Measurements from ENCODE around the gene MEOX2.

The MEOX2 gene

DNA sequence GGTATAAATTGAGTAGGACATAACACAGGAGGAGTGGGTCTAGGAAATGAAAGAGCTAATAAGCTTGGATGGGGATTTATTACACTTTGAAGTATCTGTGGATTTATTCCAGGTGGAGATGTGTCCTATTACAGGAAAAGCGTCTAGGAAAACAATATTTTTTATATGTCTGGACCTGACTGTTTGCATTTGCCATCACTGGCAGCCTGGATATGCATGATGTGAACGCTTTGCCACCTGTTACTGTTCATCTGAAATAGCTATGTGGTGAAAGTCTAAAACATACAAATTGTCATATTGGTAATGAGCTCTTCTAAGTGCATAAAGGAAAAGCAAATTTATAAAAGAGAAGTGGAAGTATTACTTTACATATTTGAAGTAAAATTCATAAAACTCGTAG is 93.1 kb downstream of the MEOX2 start:
- Histone ChIP-seq H3K4me1 (ENCODE audit: control insufficient read depth, insufficient read depth, low read length) (no peaks in the 10 kb centered on the region), H3K9ac (ENCODE audit: low read depth, low read length) (no peak overlapping the region), H3K27me3 (ENCODE audit: control insufficient read depth, insufficient read depth, low read length) (no peaks in the 10 kb centered on the region), H3K36me3 (ENCODE audit: control insufficient read depth, insufficient read depth, low read length) (no peaks in the 10 kb centered on the region), H3K9me3 (ENCODE audit: control insufficient read depth, insufficient read depth, low read length) (no peaks in the 10 kb centered on the region), H3K27ac (ENCODE audit: low read depth, low read length) (no peak overlapping the region), H3K4me3 (ENCODE audit: low read depth, low read length) (no peak overlapping the region)

DNA sequence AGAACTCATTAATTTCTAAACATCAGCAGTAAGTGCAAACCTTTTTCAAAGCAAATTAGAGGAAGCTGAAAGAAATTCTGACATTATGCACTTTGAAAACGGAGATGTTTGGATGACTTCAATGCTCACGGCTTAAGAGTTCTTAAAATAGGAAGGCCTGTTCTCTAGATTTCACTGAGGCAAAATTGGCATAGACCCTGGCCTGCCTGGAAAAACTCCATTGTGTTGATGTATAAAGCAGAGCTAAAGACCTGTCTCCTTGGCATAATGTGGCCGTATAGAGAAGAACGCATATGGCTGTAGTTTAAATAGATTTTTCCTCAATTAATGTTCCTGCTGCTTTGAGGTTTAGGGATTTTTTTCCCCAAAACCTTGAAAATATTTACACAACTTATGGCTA is 100.2 kb downstream of the MEOX2 start:
- no peak overlapping the region for H3K27ac ChIP-seq (ENCODE audit: low read depth, low read length)
- no peaks in the 10 kb centered on the region for H3K4me1 ChIP-seq (ENCODE audit: control insufficient read depth, insufficient read depth, low read length)
- H3K9me3 ChIP-seq (ENCODE audit: control insufficient read depth, insufficient read depth, low read length), result peaks cover 23% of the 10 kb centered on the region
- no peak overlapping the region for H3K9ac ChIP-seq (ENCODE audit: low read depth, low read length)
- no peak overlapping the region for H3K4me3 ChIP-seq (ENCODE audit: low read depth, low read length)
- H3K27me3 ChIP-seq (ENCODE audit: control insufficient read depth, insufficient read depth, low read length), result no peaks in the 10 kb centered on the region
- H3K36me3 ChIP-seq (ENCODE audit: control insufficient read depth, insufficient read depth, low read length), result no peaks in the 10 kb centered on the region

DNA sequence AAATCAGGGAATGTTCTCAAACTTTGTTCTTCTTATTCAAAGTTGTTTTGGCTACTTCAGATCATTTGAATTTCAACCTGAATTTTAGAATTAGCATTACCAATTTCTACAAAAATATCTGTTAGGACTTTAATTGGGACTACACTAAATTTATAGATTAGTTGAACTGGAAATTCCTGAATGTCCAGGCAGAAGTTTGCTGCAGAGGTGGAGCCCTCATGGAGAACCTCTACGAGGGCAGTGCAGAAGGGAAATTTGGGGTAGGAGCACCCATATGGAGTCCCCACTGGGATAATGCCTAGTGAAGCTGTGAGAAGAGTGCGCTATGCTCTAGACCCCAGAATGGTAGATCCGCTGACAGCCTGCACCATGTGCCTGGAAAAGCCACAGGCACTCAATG is 101.9 kb downstream of the MEOX2 start:
- no peak overlapping the region for H3K4me3 ChIP-seq (ENCODE audit: low read depth, low read length)
- no peak overlapping the region for H3K9ac ChIP-seq (ENCODE audit: low read depth, low read length)
- H3K27me3 ChIP-seq (ENCODE audit: control insufficient read depth, insufficient read depth, low read length), result no peaks in the 10 kb centered on the region

DNA sequence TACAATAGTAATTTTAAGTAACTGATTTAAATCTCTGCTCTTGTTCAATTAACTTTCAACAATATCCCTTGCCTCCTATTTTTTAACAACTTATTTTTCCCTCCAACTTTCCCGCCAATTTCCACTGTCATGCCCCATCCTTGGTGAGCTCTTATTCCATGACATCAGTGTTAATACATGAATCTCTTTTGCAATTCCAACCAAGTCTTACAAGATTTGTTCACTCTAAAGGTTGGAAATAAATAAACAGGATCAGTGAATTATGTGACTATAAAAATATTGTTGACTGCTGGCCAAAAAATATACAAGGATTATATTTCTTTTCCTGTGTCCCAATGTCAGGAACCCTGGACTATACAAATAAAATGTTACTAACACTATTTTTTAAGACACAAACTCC is 103.7 kb downstream of the MEOX2 start:
- H3K4me1 ChIP-seq (ENCODE audit: control insufficient read depth, insufficient read depth, low read length), result no peaks in the 10 kb centered on the region
- peaks cover 23% of the 10 kb centered on the region for H3K9me3 ChIP-seq (ENCODE audit: control insufficient read depth, insufficient read depth, low read length)
- no peaks in the 10 kb centered on the region for H3K36me3 ChIP-seq (ENCODE audit: control insufficient read depth, insufficient read depth, low read length)
- no peak overlapping the region for H3K27ac ChIP-seq (ENCODE audit: low read depth, low read length)
- no peaks in the 10 kb centered on the region for H3K27me3 ChIP-seq (ENCODE audit: control insufficient read depth, insufficient read depth, low read length)
- H3K9ac ChIP-seq (ENCODE audit: low read depth, low read length), result no peak overlapping the region
- no peak overlapping the region for H3K4me3 ChIP-seq (ENCODE audit: low read depth, low read length)

More for the DNA sequence above, 101.9 kb downstream of the MEOX2 start:
- Histone ChIP-seq H3K36me3 (ENCODE audit: control insufficient read depth, insufficient read depth, low read length) (no peaks in the 10 kb centered on the region), H3K4me1 (ENCODE audit: control insufficient read depth, insufficient read depth, low read length) (no peaks in the 10 kb centered on the region), H3K9me3 (ENCODE audit: control insufficient read depth, insufficient read depth, low read length) (peaks cover 23% of the 10 kb centered on the region), H3K27ac (ENCODE audit: low read depth, low read length) (no peak overlapping the region)

DNA sequence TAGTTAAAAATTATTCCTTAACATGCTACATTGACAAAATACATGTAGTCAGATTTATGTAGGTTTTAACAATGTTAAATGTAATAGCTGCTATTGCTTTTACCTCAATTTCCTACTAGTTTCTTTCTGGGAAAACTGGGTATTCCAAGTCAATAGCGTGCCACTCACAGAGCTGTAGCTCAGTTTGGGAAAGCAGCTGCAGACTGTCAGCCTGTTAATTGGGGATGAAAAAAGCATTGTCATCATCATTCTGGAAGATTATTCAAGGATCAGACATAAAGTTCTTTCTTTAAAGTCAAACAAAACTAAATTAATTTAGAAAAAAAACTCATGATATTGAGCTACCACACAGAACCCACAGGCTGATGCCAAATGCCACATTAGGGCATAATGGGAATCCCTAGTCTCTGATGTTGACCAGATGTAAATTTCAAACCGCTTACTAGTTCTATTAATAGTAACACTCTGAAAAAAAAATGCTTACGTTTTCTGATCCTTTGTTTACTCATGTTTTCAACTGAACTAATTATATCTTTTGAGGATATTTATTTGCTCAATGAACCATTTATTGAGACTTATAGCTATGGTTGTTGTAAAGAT is 105.0 kb downstream of the MEOX2 start:
- Histone ChIP-seq H3K27me3 (ENCODE audit: control insufficient read depth, insufficient read depth, low read length) (no peaks in the 10 kb centered on the region), H3K36me3 (ENCODE audit: control insufficient read depth, insufficient read depth, low read length) (no peaks in the 10 kb centered on the region), H3K9ac (ENCODE audit: low read depth, low read length) (no peak overlapping the region), H3K9me3 (ENCODE audit: control insufficient read depth, insufficient read depth, low read length) (peaks cover 22% of the 10 kb centered on the region), H3K4me1 (ENCODE audit: control insufficient read depth, insufficient read depth, low read length) (no peaks in the 10 kb centered on the region), H3K27ac (ENCODE audit: low read depth, low read length) (no peak overlapping the region), H3K4me3 (ENCODE audit: low read depth, low read length) (no peak overlapping the region)

DNA sequence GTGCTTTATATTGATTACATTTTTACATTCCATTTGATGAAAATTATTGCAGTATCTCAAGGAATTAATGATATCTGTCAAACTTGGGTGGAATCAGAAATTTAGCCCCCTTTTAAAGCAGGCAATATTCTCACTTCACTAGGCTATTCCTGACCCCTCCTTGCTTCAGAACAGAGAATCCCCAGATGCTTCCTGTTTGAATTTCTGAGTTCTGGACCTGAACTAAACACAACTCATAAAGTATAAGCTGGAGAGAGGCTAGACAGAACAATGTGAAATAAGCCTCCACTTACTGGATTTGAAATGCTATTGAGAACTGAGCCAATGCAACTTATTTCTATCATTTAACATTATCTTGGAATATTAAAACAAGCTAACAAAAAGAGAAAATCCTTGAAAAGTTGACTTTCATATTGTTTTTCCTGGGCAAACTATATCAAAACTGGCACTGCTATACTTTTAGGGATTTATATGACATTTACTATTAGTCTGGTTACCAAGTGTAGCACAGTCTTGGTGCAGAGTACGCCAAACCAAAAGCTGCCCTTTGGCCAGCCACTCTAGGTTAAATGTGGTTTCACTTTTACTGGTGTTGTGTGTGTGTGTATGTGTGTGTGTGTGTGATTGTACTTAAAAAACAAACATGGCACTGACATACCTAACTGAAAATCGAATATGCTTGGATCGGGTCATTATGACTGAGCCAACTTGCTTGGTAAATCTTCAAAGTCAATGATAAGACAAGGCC is 105.7 kb downstream of the MEOX2 start:
- Histone ChIP-seq H3K36me3 (ENCODE audit: control insufficient read depth, insufficient read depth, low read length) (no peaks in the 10 kb centered on the region), H3K9ac (ENCODE audit: low read depth, low read length) (no peak overlapping the region), H3K4me3 (ENCODE audit: low read depth, low read length) (no peak overlapping the region), H3K27ac (ENCODE audit: low read depth, low read length) (no peak overlapping the region), H3K27me3 (ENCODE audit: control insufficient read depth, insufficient read depth, low read length) (no peaks in the 10 kb centered on the region), H3K9me3 (ENCODE audit: control insufficient read depth, insufficient read depth, low read length) (peaks cover 15% of the 10 kb centered on the region), H3K4me1 (ENCODE audit: control insufficient read depth, insufficient read depth, low read length) (no peaks in the 10 kb centered on the region)

DNA sequence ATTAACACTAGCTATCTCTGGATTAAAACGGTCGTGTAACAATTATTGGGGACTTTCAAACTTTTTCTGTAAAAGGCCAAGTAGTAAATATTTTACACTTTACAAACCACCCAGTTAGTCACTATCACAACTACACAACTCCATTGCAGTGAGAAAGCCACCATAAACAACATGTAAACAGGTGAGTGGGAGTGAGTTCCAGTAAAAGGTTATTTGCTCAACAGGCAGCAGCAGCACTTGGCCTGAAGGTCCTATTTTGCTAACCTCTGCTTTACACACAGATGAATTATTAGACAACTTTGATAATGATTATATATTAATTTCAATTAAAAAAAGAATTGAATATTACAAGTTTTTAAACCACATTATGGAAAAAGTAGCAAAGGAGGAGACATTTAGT is 108.9 kb downstream of the MEOX2 start:
- Histone ChIP-seq H3K36me3 (ENCODE audit: control insufficient read depth, insufficient read depth, low read length) (no peaks in the 10 kb centered on the region), H3K27me3 (ENCODE audit: control insufficient read depth, insufficient read depth, low read length) (no peaks in the 10 kb centered on the region), H3K4me3 (ENCODE audit: low read depth, low read length) (no peak overlapping the region), H3K4me1 (ENCODE audit: control insufficient read depth, insufficient read depth, low read length) (no peaks in the 10 kb centered on the region), H3K27ac (ENCODE audit: low read depth, low read length) (no peak overlapping the region), H3K9me3 (ENCODE audit: control insufficient read depth, insufficient read depth, low read length) (no peaks in the 10 kb centered on the region), H3K9ac (ENCODE audit: low read depth, low read length) (no peak overlapping the region)

DNA sequence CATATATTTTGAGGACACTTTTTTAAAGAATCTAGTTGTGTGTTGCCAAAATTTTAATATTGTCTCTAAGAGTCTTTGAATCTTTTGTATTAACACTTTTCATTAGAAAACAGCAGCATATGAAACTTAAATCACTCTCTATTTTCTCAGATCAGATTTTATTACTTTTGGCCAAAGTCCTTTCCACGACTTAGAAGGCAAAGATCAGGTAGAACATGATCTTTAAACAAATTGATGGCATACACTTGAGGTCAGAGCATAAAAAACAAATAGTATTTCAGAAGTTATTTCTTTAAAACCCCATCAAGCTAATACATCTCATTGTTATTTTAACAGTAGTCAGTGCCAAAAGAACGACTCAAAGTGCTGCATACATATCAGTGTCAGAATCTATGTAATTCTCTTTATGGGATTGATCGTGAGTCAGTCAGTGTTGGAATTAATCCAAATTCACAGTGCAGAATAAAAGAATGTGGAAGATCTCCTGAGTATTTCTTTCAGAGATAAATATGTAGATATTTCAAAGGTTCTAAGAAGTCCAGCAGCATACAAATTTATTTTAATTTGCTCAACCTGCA is 115.1 kb downstream of the MEOX2 start:
- Histone ChIP-seq H3K4me3 (ENCODE audit: low read depth, low read length) (no peak overlapping the region), H3K27me3 (ENCODE audit: control insufficient read depth, insufficient read depth, low read length) (no peaks in the 10 kb centered on the region), H3K27ac (ENCODE audit: low read depth, low read length) (no peak overlapping the region)

DNA sequence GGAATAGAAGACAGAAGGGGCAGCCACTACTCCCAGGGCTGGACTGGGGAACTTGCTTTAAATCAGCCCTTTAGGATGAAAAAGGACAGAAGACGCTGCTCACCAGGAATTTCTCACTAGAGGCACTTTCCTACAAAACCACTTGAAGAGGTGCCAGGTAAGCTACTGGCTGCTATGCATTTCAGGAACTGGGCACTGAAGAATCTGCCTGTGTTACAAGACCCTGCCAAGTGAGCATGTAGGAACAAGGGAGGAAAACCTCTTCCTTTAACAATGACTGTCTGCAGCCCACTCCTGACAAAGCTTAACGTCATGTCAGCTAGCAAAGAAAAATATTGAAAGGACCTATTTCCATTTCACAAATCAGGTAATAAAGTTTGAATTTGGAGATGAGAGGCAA is 118.8 kb downstream of the MEOX2 start:
- no peak overlapping the region for H3K27ac ChIP-seq (ENCODE audit: low read depth, low read length)
- H3K9ac ChIP-seq (ENCODE audit: low read depth, low read length), result no peak overlapping the region
- H3K36me3 ChIP-seq (ENCODE audit: control insufficient read depth, insufficient read depth, low read length), result no peaks in the 10 kb centered on the region
- H3K4me1 ChIP-seq (ENCODE audit: control insufficient read depth, insufficient read depth, low read length), result no peaks in the 10 kb centered on the region
- H3K4me3 ChIP-seq (ENCODE audit: low read depth, low read length), result no peak overlapping the region
- no peaks in the 10 kb centered on the region for H3K9me3 ChIP-seq (ENCODE audit: control insufficient read depth, insufficient read depth, low read length)
- no peaks in the 10 kb centered on the region for H3K27me3 ChIP-seq (ENCODE audit: control insufficient read depth, insufficient read depth, low read length)

More for the DNA sequence above, 115.1 kb downstream of the MEOX2 start:
- no peaks in the 10 kb centered on the region for H3K4me1 ChIP-seq (ENCODE audit: control insufficient read depth, insufficient read depth, low read length)
- H3K9ac ChIP-seq (ENCODE audit: low read depth, low read length), result no peak overlapping the region
- H3K36me3 ChIP-seq (ENCODE audit: control insufficient read depth, insufficient read depth, low read length), result no peaks in the 10 kb centered on the region
- H3K9me3 ChIP-seq (ENCODE audit: control insufficient read depth, insufficient read depth, low read length), result no peaks in the 10 kb centered on the region

DNA sequence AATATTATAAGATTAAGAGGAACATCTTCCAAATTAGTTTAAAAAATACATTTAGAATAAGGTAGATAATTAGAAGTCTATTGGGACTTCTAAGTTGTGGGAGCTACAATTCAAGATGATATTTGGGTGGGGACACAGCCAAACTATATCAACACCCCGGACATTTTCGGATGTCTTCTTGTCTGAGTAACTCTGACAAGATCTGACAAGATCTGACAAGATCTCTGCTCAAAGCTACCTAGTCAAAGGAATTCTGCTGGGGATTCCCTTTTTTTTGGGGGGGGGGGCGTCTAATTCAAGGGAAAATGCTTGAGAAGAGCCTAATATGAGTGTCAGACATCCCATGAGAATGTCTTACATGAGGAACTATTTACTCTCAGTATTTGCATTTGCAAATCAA is 119.4 kb downstream of the MEOX2 start:
- Histone ChIP-seq H3K4me3 (ENCODE audit: low read depth, low read length) (no peak overlapping the region), H3K9me3 (ENCODE audit: control insufficient read depth, insufficient read depth, low read length) (no peaks in the 10 kb centered on the region), H3K36me3 (ENCODE audit: control insufficient read depth, insufficient read depth, low read length) (no peaks in the 10 kb centered on the region), H3K27ac (ENCODE audit: low read depth, low read length) (no peak overlapping the region), H3K27me3 (ENCODE audit: control insufficient read depth, insufficient read depth, low read length) (no peaks in the 10 kb centered on the region), H3K4me1 (ENCODE audit: control insufficient read depth, insufficient read depth, low read length) (no peaks in the 10 kb centered on the region; the same call in 1 of the 2 replicates), H3K9ac (ENCODE audit: low read depth, low read length) (no peak overlapping the region)

DNA sequence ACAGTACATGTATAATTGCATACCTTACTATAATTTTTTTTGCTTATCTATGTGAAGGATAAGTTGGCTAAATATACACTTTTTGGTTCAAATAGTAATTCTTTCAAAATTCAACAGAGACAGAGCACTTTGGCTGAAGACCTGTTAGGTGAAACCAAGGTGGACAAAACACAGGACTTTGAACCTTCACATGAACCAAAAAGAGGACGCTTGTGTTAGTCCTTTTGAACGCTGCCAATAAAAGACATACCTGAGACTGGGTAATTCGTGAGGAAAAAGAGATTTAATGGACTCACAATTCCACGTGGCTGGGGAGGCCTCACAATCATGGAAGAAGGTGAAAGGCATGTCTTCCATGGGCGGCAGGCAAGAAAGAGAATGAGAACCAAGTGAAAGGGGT is 120.0 kb downstream of the MEOX2 start:
- Histone ChIP-seq H3K9me3 (ENCODE audit: control insufficient read depth, insufficient read depth, low read length) (no peaks in the 10 kb centered on the region), H3K9ac (ENCODE audit: low read depth, low read length) (no peak overlapping the region), H3K36me3 (ENCODE audit: control insufficient read depth, insufficient read depth, low read length) (no peaks in the 10 kb centered on the region), H3K4me1 (ENCODE audit: control insufficient read depth, insufficient read depth, low read length) (peaks cover 4% of the 10 kb centered on the region; the same call in 1 of the 2 replicates), H3K27me3 (ENCODE audit: control insufficient read depth, insufficient read depth, low read length) (no peaks in the 10 kb centered on the region), H3K4me3 (ENCODE audit: low read depth, low read length) (no peak overlapping the region), H3K27ac (ENCODE audit: low read depth, low read length) (no peak overlapping the region)

Measured in HUES48 (cell line).